Right ventricle myocardium superior (tissue), 1 donor: ENCODE measurements around the gene KRTAP10-3. TPM values are rescaled to one million over a fixed set of nuclear protein-coding genes. Genes with fewer than 3 reads are reported as not detected.
A peak's percentile ranks its signal among the peaks of the same experiment; 100 is the strongest.

Experiments used
- ATAC-seq: fragments of 200-7000 bp; cut with Tn5 transposase; one replicate; pipeline ENCODE4 v1.9.1; 2020; ENCODE audit warnings: mild to moderate bottlenecking; ENCODE audit not compliant: poor library complexity
- DNase-seq: peaks from one replicate; pipeline ENCODE4 v3.0.0-alpha.2; 2020
- intact Hi-C: fragments of 100-400 bp; cut with DNase I; formaldehyde crosslinking; loops from one replicate; pipeline ENCODE4 v1.11.2; 2022
- total RNA-seq: library from RNA; stranded (reverse); fragmentation: NEBNext Ultra II Directional; extraction: Animal tissue kit (Norgen Biotek cat#: 25700); gene quantifications from one replicate; pipeline ENCODE4 v1.2.1, GENCODE V29; 2021
- donor health status: DM: no; HTN: yes; CAD: no; lungs with severe emphysema.

Gene KRTAP10-3
- total RNA-seq, 1 donor from 2014 or later, result not detected

DNA sequence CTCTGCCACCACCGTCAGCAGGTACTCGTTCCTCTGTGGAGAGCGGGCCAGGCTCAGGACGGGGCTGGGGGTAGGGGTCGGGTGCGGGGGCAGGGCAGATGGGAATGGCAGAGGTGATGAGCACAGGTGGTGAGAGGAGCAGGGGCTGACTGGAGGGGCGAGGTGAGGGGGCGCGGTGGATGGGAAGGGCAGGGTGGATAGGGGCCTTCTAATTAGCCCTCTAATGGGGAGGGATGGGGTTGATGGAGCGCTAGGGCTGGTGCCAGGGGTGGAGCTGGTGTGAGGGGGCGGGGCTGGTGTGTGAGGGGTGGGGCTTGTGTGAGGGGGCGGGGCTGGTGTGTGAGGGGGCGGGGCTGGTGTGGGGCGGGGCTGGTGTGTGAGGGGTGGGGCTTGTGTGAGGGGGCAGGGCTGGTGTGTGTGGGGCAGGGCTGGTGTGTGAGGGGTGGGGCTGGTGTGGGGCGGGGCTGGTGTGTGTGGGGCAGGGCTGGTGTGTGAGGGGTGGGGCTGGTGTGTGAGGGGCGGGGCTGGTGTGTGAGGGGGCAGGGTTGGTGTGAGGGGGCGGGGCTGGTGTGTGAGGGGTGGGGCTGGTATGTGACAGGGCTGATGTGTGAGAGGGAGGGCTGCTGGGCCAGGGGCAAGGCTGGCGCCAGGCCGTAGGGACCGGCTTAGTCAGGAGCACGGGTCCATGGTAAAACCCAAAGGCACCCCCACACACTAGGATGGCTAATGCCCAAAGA lies 24.5 kb downstream of the KRTAP10-3 start:
- no peak for ATAC-seq
- intact Hi-C loops, result no loop called here
- DNase-seq, result no peak

DNA sequence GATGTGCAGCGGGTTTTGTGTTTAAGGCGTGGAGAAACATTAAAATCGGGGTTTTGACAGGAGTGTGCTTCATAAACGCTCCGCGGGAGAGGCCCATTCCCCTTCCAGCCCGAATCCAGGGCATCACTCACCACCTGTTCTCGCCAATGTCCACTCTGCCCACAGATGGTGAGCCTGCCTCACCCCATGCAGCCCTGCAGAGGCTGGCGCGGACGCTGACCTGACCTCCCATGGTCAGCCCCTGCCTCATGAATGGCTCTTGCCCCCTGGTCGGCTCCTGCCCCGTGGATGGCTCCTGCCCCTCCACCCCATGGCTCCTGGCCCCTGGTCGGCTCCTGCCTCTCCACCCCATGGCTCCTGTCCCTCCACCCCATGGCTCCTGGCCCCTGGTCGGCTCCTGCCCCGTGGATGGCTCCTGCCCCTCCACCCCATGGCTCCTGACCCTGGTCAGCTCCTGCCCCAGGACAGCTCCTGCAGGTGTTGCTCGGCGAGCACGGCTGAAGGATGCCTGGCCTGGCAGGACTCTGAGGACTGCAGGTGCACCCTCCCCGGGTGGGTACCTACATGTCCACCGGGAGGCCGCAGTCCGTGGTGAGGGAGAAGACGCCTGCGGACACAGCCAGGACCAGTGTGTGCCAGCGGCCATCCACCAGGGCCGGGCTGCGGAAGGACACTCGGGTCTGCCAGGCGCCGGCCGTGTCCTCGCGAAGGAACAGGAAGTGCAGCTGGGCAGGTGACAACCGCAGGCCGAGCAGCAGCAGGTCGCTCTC lies 25.3 kb downstream of the KRTAP10-3 start:
- peak; percentile 38 for DNase-seq
- no peak for ATAC-seq
- intact Hi-C loops, result no loop called here

DNA sequence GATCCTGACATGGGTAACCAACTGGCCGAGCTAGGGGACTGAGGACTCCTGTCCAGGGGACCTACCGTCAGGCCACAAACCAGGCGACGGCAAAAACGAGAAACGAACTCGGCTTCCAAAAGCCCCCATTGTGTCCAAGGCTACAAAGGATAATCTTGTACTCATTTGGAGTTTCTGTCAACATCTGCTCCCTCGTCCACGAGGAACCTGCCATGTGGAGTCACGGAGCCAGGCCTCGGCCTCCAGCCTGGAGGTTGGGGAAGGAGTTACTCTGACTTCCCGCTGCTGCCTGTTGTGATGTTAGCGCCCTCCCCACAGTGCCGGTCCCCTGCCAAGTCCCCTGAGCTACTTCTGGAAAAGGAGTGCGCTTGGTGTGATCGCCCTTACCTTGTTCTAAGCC lies 25.9 kb downstream of the KRTAP10-3 start:
- intact Hi-C loops, result no loop called here
- ATAC-seq, result no peak

DNA sequence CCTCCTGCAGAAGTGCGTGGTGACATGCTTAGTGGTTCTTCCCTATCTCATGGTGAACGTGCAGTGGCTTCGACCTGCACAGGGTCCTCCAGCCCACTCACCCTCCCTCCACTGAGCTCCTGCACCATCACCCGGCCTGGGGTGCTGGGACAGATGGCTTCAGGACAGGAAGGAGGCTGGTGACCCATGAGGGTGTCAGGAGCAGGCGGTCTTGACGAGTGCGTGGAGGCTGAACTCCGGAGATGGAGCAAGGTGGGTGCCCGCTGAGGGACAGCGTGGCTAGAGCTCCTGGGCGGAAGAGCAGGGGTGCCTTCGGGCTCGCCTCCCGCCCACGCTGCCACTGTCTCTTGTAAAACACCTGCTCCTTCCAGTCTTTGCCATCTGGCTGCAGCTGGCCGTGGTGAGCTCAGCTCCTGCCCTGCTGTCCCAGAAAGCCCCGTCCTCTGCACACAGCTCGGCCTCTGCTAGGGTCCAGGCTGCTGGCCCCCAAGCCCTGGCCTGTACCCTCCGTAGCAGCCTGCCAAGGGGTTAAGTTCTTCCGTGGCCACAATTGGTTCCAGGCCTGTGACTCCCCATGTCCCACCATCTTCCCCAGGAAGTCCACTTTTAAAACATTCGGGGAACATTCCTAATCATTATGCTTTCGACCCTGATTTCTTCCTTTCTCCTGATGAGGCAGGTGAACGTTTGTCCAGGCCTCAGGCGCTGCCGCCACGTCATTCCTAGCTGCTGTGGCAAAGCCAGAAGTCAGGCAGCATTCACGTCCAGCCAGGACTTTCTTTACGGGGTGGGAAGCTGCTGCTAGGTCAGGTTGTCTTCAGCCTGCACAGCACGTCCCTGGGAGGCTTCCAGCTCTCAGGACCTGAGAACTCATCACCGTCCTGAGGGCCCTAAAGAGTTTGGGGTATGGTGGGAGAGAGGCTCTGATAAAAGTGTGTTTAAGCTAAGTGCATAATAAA lies 26.7 kb downstream of the KRTAP10-3 start:
- DNase-seq (peak; percentile 25), ATAC-seq (no peak)
- intact Hi-C loops, result no loop called here

More for the DNA sequence above, 25.9 kb downstream of the KRTAP10-3 start:
- no peak for DNase-seq

DNA sequence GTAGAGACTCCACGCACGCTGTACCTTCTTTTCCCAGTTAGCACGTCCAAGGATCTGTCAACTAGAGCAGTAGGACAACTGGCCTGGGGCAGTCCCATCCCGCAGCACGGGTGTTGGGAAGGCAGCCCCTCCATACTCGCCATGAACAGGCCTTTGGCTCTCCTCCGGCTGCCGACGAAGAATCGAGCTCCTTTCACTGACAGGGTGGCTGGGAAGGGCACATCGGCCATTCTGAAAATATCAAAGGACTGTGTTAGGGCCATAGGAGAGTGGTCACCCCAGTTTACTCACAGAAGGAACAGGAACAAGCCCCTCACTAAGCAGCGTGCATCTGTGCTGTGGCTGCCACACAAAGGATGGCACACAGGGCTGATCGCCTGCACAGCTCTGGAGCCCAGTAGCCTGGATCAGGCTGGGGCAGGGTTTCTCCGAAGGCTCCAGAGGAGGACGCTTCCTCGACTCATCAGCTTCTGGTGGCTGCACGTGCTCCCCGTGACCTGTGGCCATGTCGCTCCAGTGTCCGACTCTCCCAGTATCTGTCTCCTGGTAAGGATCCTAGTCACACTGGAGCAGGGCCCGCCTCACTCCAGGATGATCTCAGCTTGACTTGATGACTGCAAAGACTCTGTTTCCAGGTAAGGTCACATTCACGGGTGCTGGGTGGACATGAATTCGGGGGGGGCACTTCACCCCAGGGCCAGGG lies 27.5 kb downstream of the KRTAP10-3 start:
- DNase-seq, result peak; percentile 30
- intact Hi-C loops, result no loop called here
- ATAC-seq, result no peak

DNA sequence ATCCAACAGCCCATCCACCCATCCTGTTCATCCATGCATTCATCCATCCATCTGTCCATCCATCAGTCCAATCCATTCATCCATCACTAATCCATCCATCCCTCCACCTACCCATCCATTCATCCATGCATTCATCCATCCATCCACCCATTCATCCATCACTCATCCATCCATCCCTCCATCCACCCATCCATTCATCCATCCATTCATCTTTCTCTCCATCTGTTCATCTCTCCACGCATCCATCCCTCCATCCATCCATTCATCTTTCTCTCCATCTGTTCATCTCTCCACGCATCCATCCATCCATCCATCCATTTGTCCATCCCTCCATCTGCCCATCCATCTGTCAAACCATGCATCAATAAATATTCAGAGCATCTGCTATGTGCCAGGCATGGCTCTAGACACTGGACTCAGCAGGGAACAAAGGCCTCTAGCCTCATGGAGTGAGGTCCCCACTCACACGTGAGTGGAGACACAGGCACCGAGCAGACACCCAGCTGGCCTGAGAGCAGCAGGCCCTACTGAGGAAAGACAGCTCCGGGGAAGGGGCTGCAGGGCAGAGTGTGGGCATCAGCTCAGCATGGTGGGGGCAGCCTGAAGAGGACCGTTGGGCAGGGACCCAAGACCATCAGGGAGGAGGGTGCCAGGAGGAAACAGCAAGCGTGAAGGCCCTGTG lies 28.2 kb downstream of the KRTAP10-3 start:
- peak; percentile 20 for DNase-seq
- intact Hi-C loops, result no loop called here
- no peak for ATAC-seq

DNA sequence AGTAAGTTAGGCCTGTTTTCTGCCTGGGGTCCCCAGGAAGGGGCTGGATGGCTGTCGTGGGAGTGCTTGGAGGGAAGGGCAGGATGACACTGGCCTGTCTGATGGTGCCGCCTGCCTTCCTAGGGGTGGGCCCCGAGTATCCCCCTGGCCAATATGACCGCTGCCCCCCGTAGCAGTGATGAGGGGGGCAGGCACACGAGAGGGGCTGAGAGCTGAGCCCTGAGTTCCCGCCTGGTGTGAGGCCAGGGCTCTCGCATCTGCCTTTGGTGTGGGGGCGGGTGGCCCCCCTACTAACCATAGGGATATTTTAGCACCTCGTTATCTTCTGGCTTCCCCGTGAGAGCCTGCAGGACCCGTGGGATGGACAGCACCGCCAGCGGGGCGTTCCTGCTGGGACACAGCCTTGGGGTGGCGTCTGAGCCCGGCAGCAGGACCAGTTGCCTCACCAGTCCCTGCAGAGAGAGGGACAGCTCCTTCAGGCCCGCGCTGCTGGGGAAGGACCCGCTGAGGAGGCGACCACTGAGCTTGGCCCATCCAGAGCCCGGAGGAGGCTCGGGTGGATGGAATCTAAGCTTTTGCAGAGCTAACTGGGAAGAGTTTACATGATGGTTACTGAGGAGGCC lies 29.0 kb downstream of the KRTAP10-3 start:
- DNase-seq, result no peak
- intact Hi-C loops, result no loop called here

DNA sequence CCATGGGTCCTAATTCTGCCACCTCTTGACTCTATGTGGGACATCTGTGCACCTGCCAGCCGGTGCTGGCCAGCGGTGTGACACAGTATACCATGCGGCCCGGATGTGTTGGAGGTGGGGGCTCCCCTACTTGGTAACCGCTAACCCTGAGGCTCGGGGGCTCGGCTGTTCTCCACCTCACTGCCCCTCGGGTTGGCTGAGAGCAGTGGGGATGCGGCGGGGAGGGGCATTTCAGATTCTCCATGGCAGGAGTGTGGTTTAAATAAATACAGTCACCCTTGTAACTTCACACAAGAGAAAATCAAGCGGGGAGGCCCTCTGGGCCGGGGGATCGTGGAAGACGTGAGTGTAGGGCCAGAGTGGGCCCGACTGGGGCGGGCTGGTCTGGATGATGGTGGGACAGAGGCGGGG lies 29.6 kb downstream of the KRTAP10-3 start:
- peak; percentile 30 for DNase-seq
- ATAC-seq, result no peak
- intact Hi-C loops, result no loop called here

More for the DNA sequence above, 29.0 kb downstream of the KRTAP10-3 start:
- no peak for ATAC-seq

DNA sequence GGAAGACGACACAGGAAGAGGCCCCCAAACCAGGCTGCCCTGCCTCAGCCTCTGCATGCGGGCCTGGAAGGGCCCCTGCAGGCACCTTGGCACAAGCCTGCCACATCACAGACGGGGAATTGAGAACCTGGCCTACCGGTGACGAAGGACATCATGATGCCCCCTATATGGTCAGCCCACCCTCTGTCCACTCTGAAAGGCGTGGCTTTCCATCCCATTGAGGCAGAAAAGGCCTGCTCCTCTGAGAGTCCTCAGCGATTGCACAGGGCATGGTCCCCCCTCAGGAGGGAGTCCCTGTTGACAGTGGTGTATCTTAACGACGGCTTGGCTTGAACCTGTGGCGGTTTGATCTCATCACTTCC lies 30.0 kb downstream of the KRTAP10-3 start:
- DNase-seq (no peak), ATAC-seq (no peak)
- intact Hi-C loops, result no loop called here

DNA sequence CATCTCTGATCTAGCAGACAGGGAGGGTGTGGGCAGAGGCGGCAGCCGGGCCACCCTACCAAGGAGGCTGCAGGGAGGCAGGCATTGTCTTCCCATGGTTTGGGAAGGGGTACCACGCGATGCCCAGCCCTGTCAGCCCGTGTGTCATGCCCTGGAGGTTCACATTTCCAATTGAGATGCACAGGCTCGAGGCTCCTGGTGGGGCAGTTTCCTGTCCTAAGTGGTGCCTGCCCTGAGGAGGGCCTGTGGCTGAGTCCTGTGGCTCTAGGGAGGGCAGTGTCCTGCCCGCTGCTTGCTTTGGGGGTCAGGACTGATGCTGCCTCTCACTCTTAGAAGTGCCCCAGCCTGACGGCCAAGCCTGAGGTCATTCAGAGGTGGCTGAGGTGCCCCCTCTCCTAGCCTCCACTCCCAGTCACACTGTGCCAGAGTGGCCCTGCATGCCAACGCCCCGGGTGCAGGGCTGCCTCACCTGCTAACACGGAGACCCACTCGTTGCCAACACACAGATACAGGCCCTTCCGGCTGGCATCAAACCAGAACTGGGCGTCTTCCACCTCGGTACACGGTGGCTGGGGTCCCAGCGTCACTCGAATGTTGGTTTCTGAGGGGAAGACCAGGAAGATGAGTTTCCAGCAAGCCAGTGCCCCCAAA lies 30.5 kb downstream of the KRTAP10-3 start:
- no peak for DNase-seq
- intact Hi-C loops, result no loop called here
- no peak for ATAC-seq

DNA sequence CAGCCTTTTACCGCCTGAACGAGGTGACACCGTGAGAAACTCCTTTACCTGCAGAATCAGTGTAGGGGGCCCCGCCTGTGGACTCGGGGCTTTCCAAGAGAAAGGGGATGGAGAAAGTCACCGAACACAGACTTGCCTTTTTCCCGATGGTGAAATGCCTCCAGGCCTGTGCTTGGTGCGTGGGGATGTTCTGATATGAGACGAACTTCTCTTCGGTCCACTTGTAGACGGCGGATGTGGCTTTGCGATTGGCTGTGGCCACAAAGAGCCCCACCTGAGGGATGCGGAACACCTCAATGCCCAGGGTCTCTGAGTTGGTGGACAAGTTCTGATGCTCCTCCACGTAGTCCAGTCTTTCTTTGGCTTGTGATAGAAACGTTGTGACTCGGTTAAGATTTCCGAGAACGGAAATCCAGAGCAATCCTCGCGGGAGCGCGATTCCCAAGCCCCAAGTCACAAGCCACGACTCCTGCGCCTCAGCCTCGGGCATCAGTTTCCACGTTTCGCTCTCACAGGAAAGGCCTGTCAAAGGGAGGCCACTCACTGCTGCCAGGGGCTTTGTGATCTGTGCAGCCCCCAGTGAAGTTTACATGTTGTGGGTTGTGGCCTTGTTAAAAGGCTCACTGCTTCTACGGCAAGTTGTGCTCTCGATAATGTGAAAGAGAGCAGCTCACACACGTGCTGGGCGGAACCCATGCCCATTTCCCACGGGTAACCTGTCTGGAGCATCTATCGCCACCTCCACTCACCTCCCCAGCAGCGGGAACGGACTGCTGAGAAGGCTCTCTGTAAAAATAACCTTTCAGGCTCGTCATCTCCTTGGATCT lies 31.2 kb downstream of the KRTAP10-3 start:
- DNase-seq (no peak), ATAC-seq (no peak)
- intact Hi-C loops, result no loop called here

DNA sequence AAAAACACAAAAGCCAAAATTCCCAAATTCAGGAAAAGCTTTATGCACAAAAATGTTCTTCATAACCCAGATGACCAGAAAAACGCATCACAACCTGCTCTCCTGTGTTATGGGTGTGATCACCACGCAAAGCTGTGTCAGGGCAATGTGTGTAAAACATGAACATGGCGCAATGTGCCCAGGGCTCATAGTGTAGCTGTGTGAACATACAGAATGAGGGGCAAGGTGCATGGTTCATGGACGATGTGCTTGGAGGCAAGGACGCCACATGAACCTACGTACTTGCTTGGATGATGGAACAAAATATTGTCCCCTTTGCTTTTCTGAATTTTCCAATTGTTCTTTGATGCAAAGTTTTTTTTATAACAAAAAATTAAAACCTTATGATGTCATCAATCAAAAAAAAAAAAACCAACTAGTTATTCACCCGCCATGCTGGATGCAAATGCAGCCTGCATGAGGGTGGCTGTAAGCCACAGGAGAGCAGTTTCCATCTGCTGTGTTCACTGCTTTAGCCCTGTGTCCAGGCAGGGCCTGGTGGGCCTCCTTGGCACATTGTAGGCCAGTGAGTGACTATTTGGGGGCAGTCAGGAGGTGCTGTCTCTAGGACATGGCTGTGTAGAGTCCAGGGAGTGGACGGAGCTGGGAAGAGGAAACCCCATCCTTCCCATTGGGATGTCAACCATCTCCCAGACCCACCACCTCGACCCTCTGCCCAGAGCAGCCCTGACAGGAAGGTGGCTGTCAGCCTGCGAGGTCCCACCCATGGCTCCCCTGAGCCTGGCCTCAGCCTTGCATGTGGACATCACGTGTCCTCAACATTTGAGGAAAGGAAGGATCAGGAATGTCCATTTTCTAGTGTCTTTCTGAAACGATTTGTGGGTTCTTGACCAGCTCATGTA lies 32.2 kb downstream of the KRTAP10-3 start:
- intact Hi-C loops, result no loop called here
- DNase-seq (no peak), ATAC-seq (no peak)

DNA sequence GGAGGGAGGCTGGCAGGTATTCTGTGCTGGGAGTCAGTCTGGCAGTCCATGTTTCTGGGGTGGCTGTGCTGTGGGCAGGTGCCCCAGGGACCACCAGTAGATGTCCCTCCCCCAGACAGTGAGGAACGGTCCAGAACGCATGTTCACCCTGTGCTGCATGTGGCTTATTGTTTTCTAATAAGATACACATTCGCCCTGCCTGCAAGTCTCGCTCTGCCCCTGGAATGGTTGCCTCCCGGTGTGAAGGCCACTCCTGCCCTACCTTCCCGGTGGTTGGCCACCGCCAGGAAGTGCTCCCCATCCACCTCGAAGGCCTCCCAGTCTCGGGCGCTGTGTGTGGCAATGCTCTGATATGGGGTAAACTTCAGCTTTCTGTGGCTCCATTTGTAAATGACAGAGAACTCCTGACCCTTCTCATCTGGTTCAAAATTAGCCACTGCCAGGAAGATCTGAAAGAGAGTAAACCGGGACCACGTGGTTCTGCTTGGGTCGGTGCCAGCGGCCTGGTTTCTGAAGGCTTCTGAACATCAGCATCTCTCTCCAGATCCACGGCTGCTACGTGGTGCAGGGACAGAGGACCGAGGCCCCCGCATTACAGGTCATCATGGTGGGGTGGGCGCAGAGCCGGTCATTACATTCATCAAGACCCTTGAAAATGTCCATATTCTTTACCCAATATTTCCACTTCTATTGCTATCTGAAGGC lies 33.1 kb downstream of the KRTAP10-3 start:
- intact Hi-C loops, result no loop called here
- ATAC-seq (no peak), DNase-seq (no peak)

DNA sequence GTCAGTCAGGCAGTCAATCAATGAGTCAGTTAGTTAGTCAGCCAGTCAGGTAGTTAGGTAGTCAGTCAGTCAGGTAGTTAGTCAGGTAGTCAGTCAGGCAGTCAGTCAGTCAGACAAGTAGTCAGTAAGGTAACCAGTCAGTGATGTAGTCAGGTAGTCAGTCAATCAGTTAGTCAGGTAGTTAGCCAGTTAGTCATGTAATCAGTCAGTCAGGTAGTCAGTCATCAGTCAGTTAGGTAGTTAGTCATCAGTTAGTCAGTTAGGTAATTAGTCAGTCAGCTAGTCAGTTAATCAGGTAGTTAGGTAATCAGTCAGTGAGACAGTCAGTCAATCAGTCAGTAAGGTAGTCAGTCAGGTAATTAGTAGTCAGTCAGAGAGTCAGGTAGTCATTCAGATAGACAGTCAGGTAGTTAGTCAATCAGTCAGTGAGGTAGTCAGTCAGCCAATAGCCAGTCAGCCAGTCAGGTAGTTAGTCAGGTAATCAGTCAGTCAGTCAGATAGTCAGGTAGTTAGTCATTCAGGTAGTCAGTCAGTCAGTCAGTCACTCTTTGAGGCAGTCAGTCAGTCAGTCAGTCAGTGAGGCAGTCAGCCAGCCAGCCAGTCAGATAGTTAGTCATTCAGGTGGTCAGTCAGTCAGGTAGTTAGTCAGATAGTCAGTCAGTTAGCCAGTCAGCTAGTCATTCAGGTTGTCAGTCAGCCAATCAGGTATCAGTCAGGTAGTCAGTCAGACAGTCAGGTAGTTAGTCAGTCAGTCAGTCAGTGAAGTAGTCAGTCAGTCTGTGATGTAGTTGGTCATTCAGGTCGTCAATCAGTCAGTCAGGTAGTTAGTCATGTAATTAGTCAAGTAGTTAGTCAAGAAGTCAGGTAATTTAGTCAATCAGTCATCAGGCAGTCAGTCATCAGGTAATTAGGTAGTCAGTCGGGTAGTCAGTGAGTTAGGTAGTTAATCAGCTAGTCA lies 33.9 kb downstream of the KRTAP10-3 start:
- no peak for ATAC-seq
- no peak for DNase-seq
- intact Hi-C loops, result no loop called here
